GM10266 (cell line): Measurements from ENCODE around the gene PRR14L.
"Not testable (repeated sequence)": the region's sequence is repeated elsewhere in the genome, so short reads cannot be mapped to it uniquely, and the experiment has no call there.

ENCODE experiments used
- DNase-seq: peaks from one replicate; pipeline ENCODE4 v3.0.0; 2012; ENCODE audit errors: extremely low spot score
- CTCF ChIP-seq: IDR thresholded peaks from 2 replicates; pipeline ENCODE4 v1.5.1; 2012; ENCODE audit warnings: mild to moderate bottlenecking, low read depth; ENCODE audit not compliant: control insufficient read depth, insufficient read depth; ENCODE audit errors: missing control alignments

The PRR14L gene

DNA sequence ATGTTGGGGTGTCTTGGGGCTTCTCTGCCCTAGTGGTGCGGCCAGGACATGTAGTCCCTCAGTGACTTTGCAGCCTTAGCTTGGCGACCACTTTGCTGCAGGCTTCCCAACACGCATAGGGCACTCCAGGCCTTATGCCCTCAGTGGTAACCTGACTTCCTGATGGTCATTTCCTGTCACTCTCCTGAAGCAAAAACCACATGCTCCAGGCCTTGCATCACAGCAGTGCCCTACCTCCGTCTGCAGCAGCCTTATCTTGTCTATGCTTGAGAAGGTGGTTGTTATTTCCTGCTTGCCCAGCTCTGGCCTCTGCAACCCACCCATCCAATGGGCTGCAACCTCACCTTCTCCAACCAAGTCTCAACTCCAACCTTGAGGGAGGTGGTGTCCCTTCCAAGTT lies 54.5 kb downstream of the PRR14L start:
- TF ChIP-seq CTCF = no peak
- DNase-seq = no peak

DNA sequence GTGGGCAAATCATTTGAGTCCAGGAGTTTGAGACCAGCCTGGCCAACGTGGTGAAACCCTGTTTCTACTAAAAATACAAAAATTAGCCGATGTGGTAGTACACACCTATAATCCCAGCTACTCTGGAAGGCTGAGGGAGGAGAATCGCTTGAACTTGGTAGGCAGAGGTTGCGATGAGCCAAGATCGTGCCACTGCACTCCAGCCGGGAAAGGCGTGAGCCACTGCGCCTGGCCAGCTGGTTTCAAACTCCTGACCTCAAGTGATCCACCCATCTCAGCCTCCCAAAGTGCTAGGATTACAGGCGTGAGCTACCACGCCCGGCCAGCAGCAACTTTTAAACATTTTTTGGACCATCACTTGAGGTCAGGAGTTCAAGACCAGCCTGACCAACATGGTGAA lies 55.9 kb downstream of the PRR14L start:
- not testable (repeated sequence) for DNase-seq

GRCh38 chr22:31692186-31692886 lies 57.6 kb downstream of the PRR14L start:
- DNase-seq = no peak
- TF ChIP-seq CTCF = no peak

- no peak for TF ChIP-seq CTCF
- no peak for DNase-seq
Observed at GRCh38 chr22:31691408-31691807, 58.5 kb downstream of the PRR14L start.

- TF ChIP-seq CTCF = no peak
- DNase-seq = no peak
Observed at GRCh38 chr22:31683181-31684105, 66.5 kb downstream of the PRR14L start.

DNA sequence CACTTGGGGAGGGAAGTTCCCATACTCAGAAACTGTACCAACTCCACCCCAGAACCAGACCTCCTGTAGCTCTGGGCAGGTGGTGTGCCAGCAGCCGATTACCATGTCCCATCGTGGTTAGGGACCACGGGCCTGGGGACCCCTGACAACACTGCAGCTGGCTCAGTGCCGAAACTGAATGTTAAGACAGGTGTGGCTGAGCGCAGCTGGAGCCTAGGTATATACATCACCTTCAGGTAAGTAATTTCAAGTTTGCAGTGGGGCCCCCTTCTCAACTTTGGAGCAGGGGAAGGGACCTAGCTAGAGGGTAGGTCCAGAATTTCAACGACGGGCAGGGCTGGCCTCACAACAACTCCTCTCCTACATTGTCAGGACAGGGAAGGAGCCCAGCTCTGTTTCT lies 67.2 kb downstream of the PRR14L start:
- TF ChIP-seq CTCF = no peak
- DNase-seq = no peak

GRCh38 chr22:31681349-31682345 lies 68.3 kb downstream of the PRR14L start:
- no peak for TF ChIP-seq CTCF
- DNase-seq = no peak
